ENCODE measurements around the gene ZG16B.

ZG16B gene

DNA sequence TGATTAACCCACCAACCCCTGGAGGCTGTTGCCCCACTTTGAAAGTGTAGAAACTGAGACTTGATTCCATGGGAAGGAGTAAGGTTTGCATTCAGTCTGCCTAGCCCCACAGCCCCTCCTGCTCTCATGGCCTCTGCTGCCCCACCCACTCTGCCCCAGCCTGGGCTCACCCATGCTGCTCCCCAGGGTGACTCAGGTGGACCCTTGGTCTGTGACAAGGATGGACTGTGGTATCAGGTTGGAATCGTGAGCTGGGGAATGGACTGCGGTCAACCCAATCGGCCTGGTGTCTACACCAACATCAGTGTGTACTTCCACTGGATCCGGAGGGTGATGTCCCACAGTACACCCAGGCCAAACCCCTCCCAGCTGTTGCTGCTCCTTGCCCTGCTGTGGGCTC, 25.4 kb upstream of the ZG16B start:
- DNase-seq = no peak

DNA sequence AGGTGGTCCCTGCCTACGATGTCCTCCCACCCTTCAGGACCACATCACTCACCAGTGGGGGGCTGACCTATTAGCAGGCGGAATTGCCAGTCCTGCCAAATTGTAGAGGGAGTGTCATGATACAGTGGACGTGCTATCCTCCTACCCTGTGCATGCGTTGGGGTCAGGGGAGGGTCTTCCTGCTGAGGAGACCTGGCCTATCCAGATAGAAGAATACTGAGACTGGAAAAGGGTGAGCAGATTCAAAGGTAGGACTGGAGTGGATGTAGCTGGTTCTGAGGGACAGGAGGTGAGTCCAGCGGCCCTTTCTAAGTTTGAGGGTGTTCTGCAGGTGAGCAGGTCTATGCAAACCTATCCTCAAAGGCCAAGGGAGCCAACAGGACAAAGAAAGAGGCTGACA, 23.8 kb upstream of the ZG16B start:
- DNase-seq = no peak

DNA sequence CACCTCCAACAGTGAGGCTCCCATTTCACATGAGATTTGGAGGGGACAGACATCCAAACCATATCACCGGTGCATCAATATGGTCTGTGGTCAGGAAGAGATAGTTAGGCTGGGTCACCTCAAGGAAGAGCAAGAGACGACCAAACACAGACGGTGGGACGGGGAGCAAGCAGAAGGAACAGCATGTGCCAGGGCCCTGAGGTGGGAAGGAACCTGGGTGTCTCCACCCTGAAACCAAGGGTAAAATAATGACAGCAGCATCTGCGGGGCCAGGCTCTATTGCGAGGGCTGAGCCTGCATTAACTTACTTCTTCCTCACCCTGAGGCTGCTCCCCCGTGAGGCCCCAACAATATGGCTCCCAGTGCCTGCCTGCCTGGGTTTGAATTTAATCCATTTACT, 21.9 kb upstream of the ZG16B start:
- no peak for DNase-seq

DNA sequence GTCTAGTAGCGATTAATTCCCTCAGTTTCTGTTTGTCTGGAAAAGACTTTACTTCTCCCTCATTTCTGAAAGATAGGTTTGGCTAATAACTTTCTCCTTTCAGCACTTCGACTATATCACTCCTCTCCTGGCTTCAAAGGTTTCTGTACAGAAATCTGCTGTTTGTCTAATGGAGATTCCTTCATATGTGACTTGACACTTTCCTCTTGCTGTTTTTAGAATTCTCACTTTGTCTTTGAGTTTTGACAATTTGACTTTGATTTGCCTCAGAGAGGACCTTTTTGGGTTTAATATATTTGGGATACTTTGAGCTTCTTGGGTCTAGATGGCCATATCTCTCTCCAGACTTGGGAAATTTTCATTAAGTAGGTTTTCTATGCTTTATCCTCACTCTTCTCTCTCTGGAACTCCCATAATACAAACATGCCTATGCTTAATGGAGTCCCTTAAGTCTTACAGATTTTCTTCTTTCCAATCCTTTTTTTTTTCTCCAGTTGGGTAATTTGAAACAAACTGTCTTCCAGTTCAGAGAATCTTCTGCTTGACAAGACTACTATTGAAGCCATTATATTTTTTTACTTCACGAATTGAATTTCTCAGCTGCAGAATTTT, 20.8 kb upstream of the ZG16B start:
- DNase-seq = no peak

DNA sequence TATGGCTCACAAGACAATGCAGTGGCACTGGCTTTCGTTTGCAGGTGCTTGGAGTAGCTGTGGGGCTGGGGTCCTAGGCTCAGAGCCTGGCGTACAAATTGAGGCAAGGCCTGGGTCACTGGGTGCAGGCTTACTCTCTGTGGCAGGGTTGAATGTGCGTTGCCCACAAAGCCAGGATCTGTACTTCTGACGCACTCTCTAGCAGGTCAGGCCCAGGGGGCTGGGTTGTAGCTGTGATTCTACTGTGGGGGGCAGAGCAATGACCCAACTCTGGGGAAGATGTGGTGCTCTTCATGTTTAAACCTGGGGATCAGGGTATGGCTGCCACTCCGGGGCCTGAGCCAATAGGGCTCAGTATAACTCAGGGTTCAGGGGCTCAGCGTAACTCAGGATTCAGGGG, 19.5 kb upstream of the ZG16B start:
- DNase-seq = no peak

DNA sequence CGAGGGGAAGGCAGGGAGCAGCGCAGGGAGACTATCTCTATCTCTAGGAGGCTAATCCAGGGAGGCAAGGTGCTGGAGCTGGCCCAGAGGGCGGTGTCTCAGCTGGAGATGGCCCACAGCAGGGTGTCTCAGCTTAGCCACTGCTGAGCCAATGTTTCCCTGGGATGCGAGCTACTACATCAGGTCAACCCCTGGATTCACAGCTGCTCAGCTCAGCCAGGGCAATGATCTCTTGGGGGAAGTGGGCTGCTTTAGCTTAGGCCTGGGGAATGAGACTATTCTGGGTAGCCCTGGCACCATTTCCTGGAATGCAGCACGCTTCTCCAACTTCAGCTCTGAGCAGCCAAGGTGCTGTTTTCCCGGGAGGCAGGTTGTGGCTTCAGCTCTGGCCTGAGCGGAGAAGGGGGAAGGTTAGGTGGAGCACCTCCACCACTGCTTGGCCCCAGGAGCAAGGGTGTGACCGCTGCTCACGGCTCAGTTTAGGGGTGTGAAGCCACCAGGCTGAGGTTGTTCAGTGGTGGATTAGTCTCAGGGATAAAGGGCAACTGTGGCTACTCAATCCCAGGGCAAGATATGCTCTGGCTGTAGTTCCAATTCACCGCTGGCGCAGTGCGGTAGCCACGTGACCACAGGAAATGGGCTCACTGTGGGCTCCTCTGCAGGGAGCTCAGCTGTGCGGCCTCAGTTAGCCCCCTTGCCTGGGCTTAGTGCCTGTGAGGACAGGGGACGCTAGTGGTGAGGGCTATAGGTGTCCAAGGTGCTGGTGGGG, 18.2 kb upstream of the ZG16B start:
- no peak for DNase-seq

DNA sequence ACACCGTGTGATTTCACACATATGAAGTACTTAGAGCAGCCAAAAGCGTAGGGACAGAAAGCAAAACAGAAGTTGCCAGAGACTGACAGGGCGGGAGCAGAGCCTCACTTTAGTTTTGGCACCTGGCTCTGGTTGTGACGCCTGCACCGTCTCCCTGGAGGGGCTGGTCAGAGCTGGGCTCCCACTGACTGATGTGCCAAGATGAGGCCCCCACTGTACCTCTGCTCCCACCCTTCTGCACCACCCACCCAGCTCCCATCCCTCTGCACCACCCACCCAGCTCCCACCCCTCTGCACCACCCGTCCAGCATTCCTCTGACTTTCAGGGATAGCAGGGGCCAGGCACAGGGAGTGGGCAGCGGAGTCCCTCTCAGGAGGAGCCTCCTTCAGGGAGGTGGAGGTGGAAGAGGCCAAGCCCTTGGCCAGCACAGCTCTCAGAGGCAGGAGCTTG, 16.3 kb upstream of the ZG16B start:
- DNase-seq = no peak

DNA sequence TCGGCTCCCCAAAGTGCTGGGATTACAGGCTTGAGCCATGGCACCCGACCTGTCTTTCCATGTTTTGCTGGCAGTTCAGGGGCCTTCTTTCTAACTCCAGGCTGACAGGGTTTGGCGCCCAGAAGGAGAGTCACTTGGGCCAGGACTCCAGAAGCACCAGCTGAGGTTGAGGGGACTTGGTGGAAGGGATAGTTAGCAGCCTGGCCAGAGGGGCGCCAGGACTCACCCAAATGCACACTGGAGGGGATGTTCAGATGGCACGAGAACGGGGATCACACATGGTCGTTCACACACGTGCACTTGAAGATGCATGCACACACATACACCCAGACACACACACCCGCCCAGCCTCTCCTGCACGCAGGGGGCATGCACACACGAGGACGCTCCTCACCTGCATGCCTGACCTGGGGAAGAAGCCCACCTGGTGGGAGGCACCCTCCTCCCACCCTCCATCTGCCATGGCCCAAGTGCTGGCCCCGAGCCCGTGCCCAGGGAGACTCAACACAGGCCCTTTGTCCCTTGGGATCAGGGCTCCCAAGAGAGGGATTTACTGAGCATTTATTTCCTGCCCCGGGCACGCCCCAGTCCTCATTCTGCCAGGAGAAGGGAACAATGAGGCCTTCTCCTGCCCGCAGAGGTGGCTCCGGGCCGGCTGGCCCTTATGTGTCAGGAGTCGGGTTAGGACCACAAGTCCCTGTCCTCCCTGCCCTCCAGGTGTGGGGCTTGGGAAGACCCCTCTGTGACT, 15.4 kb upstream of the ZG16B start:
- DNase-seq = no peak

DNA sequence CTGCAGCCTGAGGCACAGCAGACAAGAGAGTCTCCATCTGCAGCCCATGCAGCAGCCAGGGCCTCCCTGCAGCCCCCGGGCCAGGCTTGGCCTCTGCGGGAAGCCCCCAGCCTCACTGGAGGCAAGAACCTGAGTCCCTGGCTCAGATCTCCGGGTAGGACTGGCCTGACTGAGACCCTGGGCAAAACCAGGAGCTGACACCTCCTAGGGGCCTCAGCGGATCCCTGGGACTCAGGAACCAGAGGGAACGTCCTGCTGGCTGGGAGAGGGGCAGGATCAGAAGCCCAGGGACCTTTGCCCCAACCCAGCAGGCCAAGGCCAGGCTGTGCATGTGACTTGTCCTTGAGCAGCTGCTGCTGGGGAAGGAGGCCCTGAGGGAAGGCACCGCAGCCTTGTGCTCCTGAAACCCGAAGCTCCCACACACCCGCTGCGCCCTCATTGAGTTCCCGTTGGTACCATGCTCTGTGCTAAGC, 14.8 kb upstream of the ZG16B start:
- DNase-seq = no peak

DNA sequence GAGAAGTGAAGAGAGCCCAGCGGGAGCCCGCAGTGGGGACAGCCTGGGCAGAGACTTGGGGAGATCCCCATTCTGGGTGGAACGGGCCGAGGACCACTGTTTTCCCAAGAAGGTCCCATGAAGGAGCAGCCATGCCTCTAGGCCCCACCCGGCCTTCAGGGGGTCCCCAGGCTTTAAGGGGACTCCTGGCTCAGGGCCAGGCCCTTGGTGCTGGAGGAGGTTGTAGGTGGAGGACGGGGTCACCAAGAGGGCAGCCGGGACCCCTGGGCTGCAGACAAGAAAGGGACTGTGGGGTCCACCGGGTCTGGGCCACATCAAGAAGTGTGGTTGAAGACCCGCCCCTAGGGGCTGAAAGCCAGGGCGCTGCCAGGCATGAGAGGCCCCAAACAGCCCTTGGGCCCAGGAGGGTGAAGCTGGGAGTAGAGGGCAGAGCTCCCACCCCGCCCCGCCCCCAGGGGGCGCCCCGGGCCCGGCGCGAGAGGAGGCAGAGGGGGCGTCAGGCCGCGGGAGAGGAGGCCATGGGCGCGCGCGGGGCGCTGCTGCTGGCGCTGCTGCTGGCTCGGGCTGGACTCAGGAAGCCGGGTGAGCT, 13.3 kb upstream of the ZG16B start, which contains the start of gene PRSS21:
Gene PRSS21 (plus strand): TSS at position 487 of the 589 bp plus-strand sequence. CDS start 32 bp downstream, at position 519.
- DNase-seq = no peak

DNA sequence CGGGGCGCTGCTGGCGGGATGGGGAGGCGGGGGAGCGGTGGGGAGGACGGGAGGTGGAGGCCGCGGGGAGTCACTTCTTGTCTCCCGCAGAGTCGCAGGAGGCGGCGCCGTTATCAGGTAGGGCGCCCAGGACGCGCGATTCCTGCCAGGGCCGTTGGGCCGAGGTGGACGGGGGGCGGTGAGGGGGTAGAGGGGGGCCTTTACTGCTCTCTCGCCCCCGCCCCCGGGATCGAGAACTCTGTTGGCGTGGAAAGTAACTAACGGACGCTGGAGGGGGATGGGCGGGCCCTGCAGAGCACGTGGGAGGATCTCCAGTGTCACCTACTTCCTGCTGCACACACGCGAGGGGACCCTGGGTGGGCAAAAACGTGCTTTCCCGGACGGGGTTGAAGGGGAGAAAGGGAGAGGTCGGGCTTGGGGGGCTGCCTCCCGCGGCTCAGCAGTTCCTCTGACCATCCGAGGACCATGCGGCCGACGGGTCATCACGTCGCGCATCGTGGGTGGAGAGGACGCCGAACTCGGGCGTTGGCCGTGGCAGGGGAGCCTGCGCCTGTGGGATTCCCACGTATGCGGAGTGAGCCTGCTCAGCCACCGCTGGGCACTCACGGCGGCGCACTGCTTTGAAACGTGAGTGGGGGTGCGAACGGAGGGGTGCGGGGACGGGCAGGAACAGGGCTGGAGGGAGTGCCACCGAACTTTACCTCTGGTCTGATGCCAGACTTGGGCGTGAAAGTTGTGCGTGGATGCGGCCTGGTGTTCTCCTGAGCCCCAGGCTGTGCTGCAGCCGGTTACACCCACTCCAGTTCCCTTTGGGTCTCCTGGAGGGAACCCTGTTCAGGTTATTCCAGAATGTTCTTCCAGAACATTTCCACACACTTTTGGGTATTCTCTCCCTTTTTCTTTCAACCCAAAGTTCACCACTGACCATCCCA, 12.5 kb upstream of the ZG16B start:
- DNase-seq = no peak

DNA sequence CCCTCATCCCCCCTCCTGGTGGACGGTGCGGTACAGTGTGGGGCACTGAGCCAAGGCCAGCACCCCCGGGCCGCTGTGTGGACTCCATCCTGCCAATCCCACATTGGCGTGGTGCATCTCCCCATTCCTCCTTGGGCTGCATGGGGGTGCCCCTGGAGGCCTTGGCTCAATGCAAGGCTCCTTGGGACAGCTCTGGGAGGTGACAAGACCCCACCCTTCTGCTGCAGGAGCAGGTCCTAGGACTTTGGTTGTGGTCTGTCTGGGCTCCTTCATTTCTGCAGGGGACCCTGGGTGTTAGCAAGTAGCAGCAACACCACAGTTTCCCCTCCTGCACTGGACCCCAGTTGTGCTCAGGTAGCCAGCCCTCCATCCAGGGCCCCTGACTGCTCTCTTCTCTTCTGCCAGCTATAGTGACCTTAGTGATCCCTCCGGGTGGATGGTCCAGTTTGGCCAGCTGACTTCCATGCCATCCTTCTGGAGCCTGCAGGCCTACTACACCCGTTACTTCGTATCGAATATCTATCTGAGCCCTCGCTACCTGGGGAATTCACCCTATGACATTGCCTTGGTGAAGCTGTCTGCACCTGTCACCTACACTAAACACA, 11.7 kb upstream of the ZG16B start:
- no peak for DNase-seq

DNA sequence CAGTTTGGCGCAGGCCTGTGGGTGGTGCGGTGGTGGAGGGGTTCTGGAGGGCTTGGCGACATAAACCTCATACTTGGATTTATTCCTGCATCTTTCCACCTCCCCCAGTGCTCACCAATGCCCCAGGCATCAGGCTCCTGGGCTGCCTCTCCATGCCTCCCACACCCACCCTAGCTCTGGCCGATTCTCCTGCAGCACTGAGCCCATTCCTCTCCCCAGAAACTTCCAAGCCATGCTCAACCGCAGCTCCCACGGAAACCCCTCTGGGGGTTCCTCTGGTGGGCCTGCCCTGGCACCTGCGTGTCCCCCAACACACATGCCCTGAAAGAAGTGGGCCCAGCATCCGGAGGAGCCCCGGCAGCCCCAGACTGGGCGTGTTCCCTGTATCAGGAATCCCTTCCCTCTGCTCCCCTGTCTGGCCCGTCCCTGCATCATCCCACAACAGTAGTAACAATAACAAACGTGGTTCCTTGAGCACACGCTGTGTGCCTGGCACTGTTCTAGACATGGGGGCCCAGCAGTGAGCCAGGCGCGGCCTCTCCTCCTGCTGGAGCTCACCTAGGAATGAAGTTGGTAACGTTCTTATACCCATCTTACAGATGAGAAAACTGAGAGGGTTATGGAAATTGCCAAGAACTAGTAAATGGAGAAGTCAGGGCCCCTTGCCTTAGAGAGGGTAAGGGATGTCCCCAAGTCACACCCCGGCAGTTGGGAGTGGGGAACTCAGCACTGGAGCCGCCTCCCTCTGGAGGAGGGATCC, 10.7 kb upstream of the ZG16B start:
- no peak for DNase-seq

DNA sequence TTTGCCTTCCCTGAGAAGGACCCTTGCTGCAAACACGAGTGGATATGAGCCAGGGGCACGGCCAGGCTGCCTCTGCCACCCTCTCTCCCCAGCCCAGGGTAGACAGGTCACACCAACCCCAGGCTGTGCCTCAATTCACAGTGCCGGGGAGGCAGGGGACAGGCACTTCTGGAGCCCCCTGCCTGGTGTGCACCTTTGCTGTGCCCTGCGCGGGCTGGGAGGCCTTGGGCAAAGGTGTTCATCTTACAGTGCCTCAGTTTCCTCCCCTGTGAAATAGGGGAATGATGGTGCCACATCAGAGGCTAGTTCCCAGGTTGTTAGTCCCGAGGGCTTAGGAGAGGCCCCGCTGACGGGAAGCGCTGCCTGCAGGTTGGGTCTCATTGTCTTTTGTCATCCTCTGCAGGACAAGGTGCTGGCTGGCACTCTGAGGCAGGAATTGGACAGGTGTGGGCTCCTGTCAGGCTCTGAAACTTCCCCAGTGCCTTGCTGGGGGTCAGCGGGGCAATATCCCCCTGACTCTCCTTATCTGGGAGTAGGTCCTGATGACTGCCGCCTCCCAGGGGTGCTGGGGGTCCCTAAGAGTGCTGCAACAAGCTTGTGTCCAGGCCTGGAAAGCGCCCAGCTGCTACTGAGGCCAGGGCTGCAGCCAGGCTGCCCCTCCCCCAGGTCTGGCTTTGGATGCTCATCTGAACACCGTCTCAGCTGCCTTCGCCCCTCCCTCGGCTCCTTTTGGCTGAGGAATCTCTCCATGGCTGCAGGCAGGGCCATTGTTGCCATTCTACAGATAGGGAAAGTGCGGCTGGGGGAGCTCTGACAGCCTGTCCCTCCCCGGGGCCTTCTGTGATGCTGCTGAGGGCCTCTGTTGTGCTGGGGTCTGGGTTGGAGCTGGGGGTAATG, 9.9 kb upstream of the ZG16B start:
- DNase-seq = no peak

DNA sequence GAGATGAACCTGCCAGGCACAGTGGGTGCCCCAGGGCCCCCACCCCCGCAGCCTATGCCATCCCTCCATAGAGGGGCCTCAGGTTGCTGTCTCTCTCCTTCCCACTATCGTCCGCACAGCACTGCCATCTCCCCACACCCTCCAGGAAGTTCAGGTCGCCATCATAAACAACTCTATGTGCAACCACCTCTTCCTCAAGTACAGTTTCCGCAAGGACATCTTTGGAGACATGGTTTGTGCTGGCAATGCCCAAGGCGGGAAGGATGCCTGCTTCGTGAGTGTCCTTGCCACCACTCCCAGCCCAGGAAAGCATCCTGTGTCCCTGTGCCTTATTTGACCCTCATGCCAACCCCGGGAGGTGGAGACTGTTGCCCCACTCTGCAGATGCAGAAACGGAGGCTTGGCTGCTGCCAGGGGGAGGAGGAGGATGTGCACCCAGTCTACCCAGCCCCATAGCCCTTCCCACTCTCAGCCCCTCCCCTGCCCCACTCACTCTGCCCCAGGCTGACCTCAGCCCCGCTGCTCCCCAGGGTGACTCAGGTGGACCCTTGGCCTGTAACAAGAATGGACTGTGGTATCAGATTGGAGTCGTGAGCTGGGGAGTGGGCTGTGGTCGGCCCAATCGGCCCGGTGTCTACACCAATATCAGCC, 9.1 kb upstream of the ZG16B start:
- DNase-seq = no peak

DNA sequence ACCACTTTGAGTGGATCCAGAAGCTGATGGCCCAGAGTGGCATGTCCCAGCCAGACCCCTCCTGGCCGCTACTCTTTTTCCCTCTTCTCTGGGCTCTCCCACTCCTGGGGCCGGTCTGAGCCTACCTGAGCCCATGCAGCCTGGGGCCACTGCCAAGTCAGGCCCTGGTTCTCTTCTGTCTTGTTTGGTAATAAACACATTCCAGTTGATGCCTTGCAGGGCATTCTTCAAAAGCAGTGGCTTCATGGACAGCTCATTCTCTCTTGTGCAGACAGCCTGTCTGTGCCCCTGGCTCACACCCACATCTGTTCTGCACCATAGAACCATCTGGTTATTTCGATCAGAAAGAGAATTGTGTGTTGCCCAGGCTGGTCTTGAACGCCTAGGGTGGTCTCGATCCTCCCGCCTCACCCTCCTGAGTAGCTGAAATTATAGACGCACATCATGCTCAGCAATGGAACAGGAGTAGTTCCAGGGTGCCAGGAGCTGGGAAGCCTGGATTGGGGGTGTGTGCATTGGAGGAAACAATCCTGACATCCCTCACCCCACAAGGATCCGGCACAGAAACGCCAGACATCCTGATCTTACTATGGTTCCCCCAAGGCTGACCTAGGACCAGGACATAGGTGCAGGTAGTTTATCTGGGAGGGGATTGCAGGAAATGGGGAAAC, 8.5 kb upstream of the ZG16B start:
- no peak for DNase-seq

DNA sequence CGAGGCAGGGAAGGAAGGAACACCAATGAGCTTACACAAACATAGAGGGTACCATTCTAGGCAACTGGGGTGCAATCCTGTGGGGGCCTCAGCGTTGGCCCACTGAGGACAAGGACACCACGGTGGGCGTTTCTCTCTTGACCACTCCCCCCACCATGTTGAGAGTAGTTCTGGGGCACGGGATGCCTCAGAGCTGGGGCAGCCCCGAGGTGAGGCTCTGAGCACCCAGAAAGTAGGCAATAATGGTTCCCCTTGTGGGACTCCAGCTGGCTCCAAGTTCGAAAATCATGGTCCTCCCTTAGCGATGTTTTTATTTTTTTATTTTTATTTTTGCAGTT, 8.0 kb upstream of the ZG16B start:
- DNase-seq = no peak
